HG03135 (cell line): ENCODE measurements around the gene PDIA2.

Source experiments
- ATAC-seq: cut with Tn5 transposase; IDR thresholded peaks from one replicate; pipeline ENCODE4 v1.9.1; 2021; ENCODE audit warnings: mild to moderate bottlenecking, moderate library complexity; ENCODE audit not compliant: unreplicated experiment

Gene PDIA2

GRCh38 chr16:296806-297510 lies 14.0 kb downstream of the PDIA2 start:
- no peak for ATAC-seq

- ATAC-seq: no peak
These were observed 14.9 kb downstream of the PDIA2 start for GRCh38 chr16:297832-298231.

GRCh38 chr16:301235-301634 lies 18.3 kb downstream of the PDIA2 start:
- ATAC-seq: no peak

GRCh38 chr16:301950-302349 lies 19.0 kb downstream of the PDIA2 start:
- ATAC-seq: no peak

- ATAC-seq: no peak
These were observed 21.0 kb downstream of the PDIA2 start for GRCh38 chr16:303760-304505.

- ATAC-seq: no peak
These were observed 23.1 kb downstream of the PDIA2 start for GRCh38 chr16:305916-306626.

GRCh38 chr16:306911-307370 lies 24.0 kb downstream of the PDIA2 start:
- ATAC-seq: no peak

- no peak for ATAC-seq
These were observed 24.8 kb downstream of the PDIA2 start for GRCh38 chr16:307691-308312.

GRCh38 chr16:309476-309875 lies 26.5 kb downstream of the PDIA2 start:
- ATAC-seq: no peak

- no peak for ATAC-seq
These were observed 28.8 kb downstream of the PDIA2 start for GRCh38 chr16:311725-312124.

- ATAC-seq: no peak
These were observed 31.4 kb downstream of the PDIA2 start for GRCh38 chr16:314351-314750.

GRCh38 chr16:314795-315299 lies 31.9 kb downstream of the PDIA2 start:
- no peak for ATAC-seq

- ATAC-seq: no peak
These were observed 33.9 kb downstream of the PDIA2 start for GRCh38 chr16:316741-317464.

GRCh38 chr16:317583-317982 lies 34.6 kb downstream of the PDIA2 start:
- no peak for ATAC-seq

GRCh38 chr16:318628-319027 lies 35.7 kb downstream of the PDIA2 start:
- no peak for ATAC-seq

GRCh38 chr16:320206-320605 lies 37.2 kb downstream of the PDIA2 start:
- ATAC-seq: no peak

GRCh38 chr16:321532-321931 lies 38.6 kb downstream of the PDIA2 start:
- no peak for ATAC-seq

- ATAC-seq: no peak
These were observed 39.6 kb downstream of the PDIA2 start for GRCh38 chr16:322476-323143.

- ATAC-seq: no peak
These were observed 41.2 kb downstream of the PDIA2 start for GRCh38 chr16:324201-324450.
